NT2/D1 (cell line): ENCODE results near the gene SLC6A8.
"Not testable (repeated sequence)": the region's sequence is repeated elsewhere in the genome, so short reads cannot be mapped to it uniquely, and the experiment has no call there.

Experiments
- DNase-seq: peaks from one replicate; pipeline ENCODE4 v3.0.0-alpha.2; 2011; ENCODE audit warnings: low read depth, low spot score
- H3K27me3 ChIP-seq: 2 replicates; pipeline ENCODE4 v1.6.0; 2011; ENCODE audit warnings: mild to moderate bottlenecking; ENCODE audit not compliant: insufficient read length, insufficient read depth
- H3K36me3 ChIP-seq: 2 replicates; pipeline ENCODE4 v1.6.1; 2011; ENCODE audit warnings: mild to moderate bottlenecking, low read length, mixed read lengths; ENCODE audit not compliant: insufficient read depth, insufficient read length
- H3K4me1 ChIP-seq: 2 replicates; pipeline ENCODE4 v1.5.1; 2011; ENCODE audit not compliant: insufficient read depth, insufficient read length
- H3K4me3 ChIP-seq: 2 replicates; pipeline ENCODE4 v1.5.1; 2011; ENCODE audit warnings: low read depth; ENCODE audit not compliant: insufficient read length
- H3K9ac ChIP-seq: 2 replicates; pipeline ENCODE4 v1.6.0; 2011; ENCODE audit warnings: low read depth; ENCODE audit not compliant: insufficient read length
- H3K9me3 ChIP-seq: 2 replicates; pipeline ENCODE4 v1.5.1; 2011; ENCODE audit warnings: mild to moderate bottlenecking, low read length; ENCODE audit not compliant: insufficient read depth
- SUZ12 ChIP-seq: IDR thresholded peaks from 2 replicates; pipeline ENCODE4 v1.6.1; 2011; ENCODE audit not compliant: insufficient read length, insufficient read depth; ENCODE audit errors: extremely low read depth
- YY1 ChIP-seq: IDR thresholded peaks from 2 replicates; pipeline ENCODE4 v1.6.1; 2011; ENCODE audit not compliant: insufficient read length, insufficient read depth
- ZNF274 ChIP-seq: IDR thresholded peaks from 2 replicates; pipeline ENCODE4 v1.6.1; 2011; ENCODE audit warnings: mild to moderate bottlenecking, low read depth, low read length

SLC6A8 gene

GRCh38 chrX:153671589-153672530 is 15.9 kb upstream of the SLC6A8 start:
- H3K9me3 ChIP-seq = no peaks in the 10 kb centered on the region
- H3K36me3 ChIP-seq = no peaks in the 10 kb centered on the region
- no peak overlapping the region for H3K9ac ChIP-seq
- H3K4me3 ChIP-seq = no peak overlapping the region
- no peak for DNase-seq
- no peak for TF ChIP-seq YY1
- no peak for TF ChIP-seq ZNF274
- TF ChIP-seq SUZ12 = no peak
- H3K27me3 ChIP-seq = peaks cover 3% of the 10 kb centered on the region
- peaks cover 2% of the 10 kb centered on the region for H3K4me1 ChIP-seq

- Histone ChIP-seq H3K27me3 (peaks cover 3% of the 10 kb centered on the region), H3K9me3 (no peaks in the 10 kb centered on the region), H3K9ac (no peak overlapping the region), H3K36me3 (no peaks in the 10 kb centered on the region), H3K4me1 (peaks cover 2% of the 10 kb centered on the region), H3K4me3 (no peak overlapping the region)
- TF ChIP-seq ZNF274 (no peak), YY1 (no peak), SUZ12 (no peak)
- DNase-seq = no peak
Measured at GRCh38 chrX:153672531-153673427, 14.9 kb upstream of the SLC6A8 start.

GRCh38 chrX:153673428-153674218 is 14.1 kb upstream of the SLC6A8 start, which contains the start of gene PNCK:
Gene PNCK, minus strand, starts transcription at chrX:153673813. Its CDS starts 737 bp downstream, at chrX:153673076.
- Histone ChIP-seq H3K4me1 (peaks cover 2% of the 10 kb centered on the region), H3K9ac (no peak within 1 kb of the TSS), H3K9me3 (no peaks in the 10 kb centered on the region), H3K27me3 (peaks cover 3% of the 10 kb centered on the region), H3K4me3 (no peak within 1 kb of the TSS), H3K36me3 (no peaks in the 10 kb centered on the region)
- TF ChIP-seq SUZ12 = no peak
- TF ChIP-seq YY1 = no peak
- TF ChIP-seq ZNF274 = no peak
- DNase-seq = no peak

- Histone ChIP-seq H3K27me3 (peaks cover 3% of the 10 kb centered on the region), H3K4me3 (no peak overlapping the region), H3K9ac (no peak overlapping the region), H3K36me3 (no peaks in the 10 kb centered on the region), H3K9me3 (no peaks in the 10 kb centered on the region), H3K4me1 (peaks cover 2% of the 10 kb centered on the region)
- no peak for DNase-seq
- TF ChIP-seq YY1 (no peak), ZNF274 (no peak)
Measured at GRCh38 chrX:153674219-153674851, 13.4 kb upstream of the SLC6A8 start.

- no peak overlapping the region for H3K4me3 ChIP-seq
- DNase-seq = no peak
- H3K9me3 ChIP-seq = no peaks in the 10 kb centered on the region
- no peaks in the 10 kb centered on the region for H3K36me3 ChIP-seq
- TF ChIP-seq ZNF274 = no peak
- TF ChIP-seq SUZ12 = no peak
- TF ChIP-seq YY1 = no peak
- H3K27me3 ChIP-seq = no peaks in the 10 kb centered on the region
- no peak overlapping the region for H3K9ac ChIP-seq
- no peaks in the 10 kb centered on the region for H3K4me1 ChIP-seq
Measured at GRCh38 chrX:153681175-153681574, 6.6 kb upstream of the SLC6A8 start.

- not testable (repeated sequence) for H3K4me1 ChIP-seq, DNase-seq, H3K27me3 ChIP-seq, H3K9me3 ChIP-seq, H3K4me3 ChIP-seq, H3K9ac ChIP-seq, H3K36me3 ChIP-seq
Measured at GRCh38 chrX:153683486-153683885, 4.2 kb upstream of the SLC6A8 start.
